Neural progenitor cell (in vitro differentiated cells): ENCODE data around the gene SOD3. TPM values are rescaled to one million over a fixed set of nuclear protein-coding genes. Genes with fewer than 3 reads are reported as not detected.

Source experiments
- DNase-seq: peaks from one replicate; pipeline ENCODE4 v3.0.0-alpha.2; 2016; ENCODE audit warnings: low spot score
- H2AFZ ChIP-seq: fragments of 200-600 bp; sonication (generic); replicated peaks from 2 replicates; pipeline ENCODE4 v1.6.1; 2016; ENCODE audit warnings: antibody characterized with exemption
- H3F3A ChIP-seq: fragments of 200-600 bp; sonication (generic); 2 replicates; pipeline ENCODE4 v1.6.1; 2016; ENCODE audit warnings: antibody characterized with exemption, low read depth
- H3K27ac ChIP-seq: fragments of 200-600 bp; sonication (generic); 2 replicates; pipeline ENCODE4 v1.5.1; 2016; ENCODE audit warnings: mild to moderate bottlenecking
- H3K27me3 ChIP-seq: fragments of 200-600 bp; sonication (generic); 2 replicates; pipeline ENCODE4 v1.6.1; 2016; ENCODE audit warnings: mild to moderate bottlenecking, moderate library complexity
- H3K36me3 ChIP-seq: fragments of 200-600 bp; sonication (generic); 2 replicates; pipeline ENCODE4 v1.5.1; 2016
- H3K4me1 ChIP-seq: fragments of 200-600 bp; sonication (generic); 2 replicates; pipeline ENCODE4 v1.6.1; 2016; ENCODE audit warnings: mixed run types
- H3K4me2 ChIP-seq: fragments of 200-600 bp; sonication (generic); 2 replicates; pipeline ENCODE4 v1.6.1; 2016
- H3K4me3 ChIP-seq: fragments of 200-600 bp; sonication (generic); 2 replicates; pipeline ENCODE4 v1.5.1; 2016
- H3K79me2 ChIP-seq: fragments of 200-600 bp; sonication (generic); 2 replicates; pipeline ENCODE4 v1.6.1; 2016; ENCODE audit warnings: low read depth
- H3K9ac ChIP-seq: fragments of 200-600 bp; sonication (generic); 2 replicates; pipeline ENCODE4 v1.6.1; 2016
- H3K9me3 ChIP-seq: fragments of 200-600 bp; sonication (generic); 2 replicates; pipeline ENCODE4 v1.5.1; 2016; ENCODE audit warnings: low read depth
- H4K20me1 ChIP-seq: fragments of 200-600 bp; sonication (generic); 2 replicates; pipeline ENCODE4 v1.6.1; 2016; ENCODE audit warnings: low read depth
- H3K27ac Mint-ChIP-seq: 3 replicates; pipeline ENCODE4 v1.8.0; 2021; ENCODE audit warnings: mixed read lengths
- H3K27me3 Mint-ChIP-seq: 2 replicates; pipeline ENCODE4 v1.8.0; 2022; ENCODE audit warnings: low read depth, mild to moderate bottlenecking, inconsistent platforms, moderate library complexity, mixed read lengths; ENCODE audit not compliant: insufficient read depth
- H3K36me3 Mint-ChIP-seq: 3 replicates; pipeline ENCODE4 v1.8.0; 2021; ENCODE audit warnings: mixed read lengths
- H3K4me1 Mint-ChIP-seq: 3 replicates; pipeline ENCODE4 v1.8.0; 2021; ENCODE audit warnings: mixed read lengths
- H3K4me3 Mint-ChIP-seq: 3 replicates; pipeline ENCODE4 v1.8.0; 2021; ENCODE audit warnings: mild to moderate bottlenecking, moderate library complexity, mixed read lengths
- H3K9me3 Mint-ChIP-seq: 3 replicates; pipeline ENCODE4 v1.8.0; 2020; ENCODE audit warnings: mixed read lengths
- EZH2 ChIP-seq: fragments of 200-600 bp; sonication (generic); IDR thresholded peaks from 2 replicates; pipeline ENCODE4 v1.6.1; 2017; ENCODE audit warnings: antibody characterized with exemption, mild to moderate bottlenecking, moderate library complexity
- EZH2phosphoT487 ChIP-seq: fragments of 200-600 bp; sonication (generic); IDR thresholded peaks from 2 replicates; pipeline ENCODE4 v1.6.1; 2017; ENCODE audit warnings: antibody characterized with exemption
- total RNA-seq: library from RNA; depleted of rRNA; stranded (reverse); fragments of >200 nt; gene quantifications from 2 replicates; pipeline ENCODE4 v1.2.3, GENCODE V29; 2015; ENCODE audit warnings: low replicate concordance
- TF ChIP-seq, protein P1 (sequence below): fragments of 200-600 bp; sonication (generic); IDR thresholded peaks from 2 replicates; pipeline ENCODE4 v1.5.1; 2017; ENCODE audit warnings: antibody characterized with exemption, mild to moderate bottlenecking

Gene SOD3
- total RNA-seq, 1 donor from 2014 or later = 0.11 TPM

DNA sequence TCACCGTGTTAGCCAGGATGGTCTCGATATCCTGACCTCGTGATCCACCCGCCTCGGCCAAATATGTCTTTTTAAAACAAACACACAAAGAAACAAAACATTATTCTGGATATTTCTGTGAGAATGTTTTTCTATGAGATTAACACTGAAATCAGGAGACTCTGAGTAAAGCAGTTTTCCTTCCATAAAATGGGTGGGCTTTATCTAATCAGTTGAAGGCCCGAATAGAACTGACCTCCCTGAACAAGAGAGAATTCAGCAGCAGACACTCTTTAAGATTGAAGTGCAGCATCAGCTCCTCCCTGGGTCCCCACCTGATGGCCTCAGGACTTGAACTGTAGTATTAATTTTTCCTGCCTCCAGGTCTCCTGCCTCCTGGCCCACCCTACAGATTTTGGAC is 22.4 kb upstream of the SOD3 start:
- no peaks in the 10 kb centered on the region for H3K36me3 Mint-ChIP-seq
- peaks cover 13% of the 10 kb centered on the region for H3K4me1 Mint-ChIP-seq
- H3K9me3 ChIP-seq = no peaks in the 10 kb centered on the region
- H3K4me1 ChIP-seq = peaks cover 7% of the 10 kb centered on the region
- H3K9ac ChIP-seq = no peak overlapping the region
- no peaks in the 10 kb centered on the region for H3K79me2 ChIP-seq
- no peak overlapping the region for H2AFZ ChIP-seq
- H3K4me3 Mint-ChIP-seq = no peak overlapping the region
- H3K27ac ChIP-seq = no peak overlapping the region
- no peaks in the 10 kb centered on the region for H3K36me3 ChIP-seq
- TF ChIP-seq EZH2 (no peak), EZH2phosphoT487 (no peak)
- TF ChIP-seq, protein P1, sequence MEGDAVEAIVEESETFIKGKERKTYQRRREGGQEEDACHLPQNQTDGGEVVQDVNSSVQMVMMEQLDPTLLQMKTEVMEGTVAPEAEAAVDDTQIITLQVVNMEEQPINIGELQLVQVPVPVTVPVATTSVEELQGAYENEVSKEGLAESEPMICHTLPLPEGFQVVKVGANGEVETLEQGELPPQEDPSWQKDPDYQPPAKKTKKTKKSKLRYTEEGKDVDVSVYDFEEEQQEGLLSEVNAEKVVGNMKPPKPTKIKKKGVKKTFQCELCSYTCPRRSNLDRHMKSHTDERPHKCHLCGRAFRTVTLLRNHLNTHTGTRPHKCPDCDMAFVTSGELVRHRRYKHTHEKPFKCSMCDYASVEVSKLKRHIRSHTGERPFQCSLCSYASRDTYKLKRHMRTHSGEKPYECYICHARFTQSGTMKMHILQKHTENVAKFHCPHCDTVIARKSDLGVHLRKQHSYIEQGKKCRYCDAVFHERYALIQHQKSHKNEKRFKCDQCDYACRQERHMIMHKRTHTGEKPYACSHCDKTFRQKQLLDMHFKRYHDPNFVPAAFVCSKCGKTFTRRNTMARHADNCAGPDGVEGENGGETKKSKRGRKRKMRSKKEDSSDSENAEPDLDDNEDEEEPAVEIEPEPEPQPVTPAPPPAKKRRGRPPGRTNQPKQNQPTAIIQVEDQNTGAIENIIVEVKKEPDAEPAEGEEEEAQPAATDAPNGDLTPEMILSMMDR = no peak
- no peak for DNase-seq
- no peak overlapping the region for H3K27ac Mint-ChIP-seq
- H3K27me3 Mint-ChIP-seq = peaks cover 6% of the 10 kb centered on the region
- no peaks in the 10 kb centered on the region for H3K27me3 ChIP-seq
- H4K20me1 ChIP-seq = no peaks in the 10 kb centered on the region
- H3F3A ChIP-seq = no peaks in the 10 kb centered on the region
- no peak overlapping the region for H3K4me3 ChIP-seq
- H3K4me2 ChIP-seq = no peak overlapping the region
- no peaks in the 10 kb centered on the region for H3K9me3 Mint-ChIP-seq

DNA sequence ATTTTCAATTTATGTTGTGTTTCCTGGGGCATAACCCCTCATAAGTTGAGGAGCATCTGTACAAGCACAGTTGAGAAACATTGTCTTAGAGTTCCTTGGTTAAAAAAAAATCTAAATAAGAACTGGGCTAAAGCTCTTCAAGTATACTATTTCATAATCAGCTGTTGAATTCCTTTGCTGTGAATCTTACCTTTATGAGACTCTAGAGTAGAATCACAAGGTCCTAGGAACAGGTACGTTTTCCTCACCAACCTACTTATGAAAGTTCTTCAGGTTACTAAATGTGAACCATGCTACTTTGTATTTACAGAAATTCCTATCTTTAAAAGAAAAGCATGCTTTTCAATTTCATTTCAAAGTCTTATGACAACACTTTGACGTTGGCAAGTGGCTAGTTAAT is 20.9 kb upstream of the SOD3 start:
- H3K27me3 Mint-ChIP-seq = peaks cover 6% of the 10 kb centered on the region
- Histone ChIP-seq H3K79me2 (no peaks in the 10 kb centered on the region), H3K9ac (no peak overlapping the region), H3K4me1 (peaks cover 4% of the 10 kb centered on the region), H3K9me3 (no peaks in the 10 kb centered on the region), H3K27ac (no peak overlapping the region), H4K20me1 (no peaks in the 10 kb centered on the region), H3F3A (no peaks in the 10 kb centered on the region), H2AFZ (no peak overlapping the region), H3K36me3 (no peaks in the 10 kb centered on the region), H3K27me3 (no peaks in the 10 kb centered on the region), H3K4me2 (no peak overlapping the region), H3K4me3 (no peak overlapping the region)
- H3K4me3 Mint-ChIP-seq = no peak overlapping the region
- H3K36me3 Mint-ChIP-seq = no peaks in the 10 kb centered on the region
- TF ChIP-seq, protein P1 = no peak
- TF ChIP-seq EZH2phosphoT487 (no peak), EZH2 (no peak)
- H3K9me3 Mint-ChIP-seq = no peaks in the 10 kb centered on the region
- no peak for DNase-seq
- peaks cover 13% of the 10 kb centered on the region for H3K4me1 Mint-ChIP-seq
- no peak overlapping the region for H3K27ac Mint-ChIP-seq

DNA sequence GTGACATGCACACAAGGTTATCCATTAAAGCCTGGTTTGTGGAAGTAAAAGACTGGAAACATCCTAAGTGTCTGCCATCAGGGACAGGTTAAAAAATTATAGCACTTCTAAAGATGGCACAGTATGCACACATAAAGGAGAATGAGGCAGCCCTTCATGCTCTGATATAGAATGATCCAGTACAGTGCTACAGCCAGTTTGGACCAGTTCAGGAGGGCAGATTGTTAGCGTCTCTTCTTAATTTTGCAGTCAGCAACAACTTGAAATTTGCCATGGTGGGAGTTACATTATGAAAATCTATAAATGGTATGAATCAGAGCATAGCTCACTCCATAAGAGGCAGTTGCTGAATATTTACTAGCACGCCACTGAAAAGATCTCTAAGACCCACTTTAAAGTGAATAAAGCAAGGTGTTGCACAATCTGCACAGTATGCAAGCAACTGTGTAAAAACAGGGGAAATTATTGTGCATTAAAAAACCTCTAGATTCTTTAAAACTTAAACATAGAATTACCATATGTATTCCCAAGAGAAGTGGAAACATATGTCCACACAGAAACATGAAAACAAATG is 20.3 kb upstream of the SOD3 start:
- no peak for DNase-seq
- no peaks in the 10 kb centered on the region for H3K9me3 ChIP-seq
- TF ChIP-seq EZH2 (no peak), EZH2phosphoT487 (no peak)
- TF ChIP-seq, protein P1 = no peak
- H3K36me3 ChIP-seq = no peaks in the 10 kb centered on the region
- no peaks in the 10 kb centered on the region for H3K27me3 ChIP-seq
- H4K20me1 ChIP-seq = no peaks in the 10 kb centered on the region
- no peaks in the 10 kb centered on the region for H3K4me1 ChIP-seq
- no peak overlapping the region for H3K27ac ChIP-seq
- H3K79me2 ChIP-seq = no peaks in the 10 kb centered on the region
- H3K27ac Mint-ChIP-seq = no peak overlapping the region
- H3K4me1 Mint-ChIP-seq = peaks cover 7% of the 10 kb centered on the region
- H3K36me3 Mint-ChIP-seq = no peaks in the 10 kb centered on the region
- H3K27me3 Mint-ChIP-seq = peaks cover 4% of the 10 kb centered on the region
- H3K4me3 Mint-ChIP-seq = no peak overlapping the region
- H3K4me3 ChIP-seq = no peak overlapping the region
- H3F3A ChIP-seq = no peaks in the 10 kb centered on the region
- no peak overlapping the region for H3K9ac ChIP-seq
- no peak overlapping the region for H3K4me2 ChIP-seq
- H3K9me3 Mint-ChIP-seq = no peaks in the 10 kb centered on the region
- H2AFZ ChIP-seq = no peak overlapping the region
